ENCODE results near the gene DCDC2.
"Not testable (repeated sequence)": the region's sequence is repeated elsewhere in the genome, so short reads cannot be mapped to it uniquely, and the experiment has no call there.

The DCDC2 gene

DNA sequence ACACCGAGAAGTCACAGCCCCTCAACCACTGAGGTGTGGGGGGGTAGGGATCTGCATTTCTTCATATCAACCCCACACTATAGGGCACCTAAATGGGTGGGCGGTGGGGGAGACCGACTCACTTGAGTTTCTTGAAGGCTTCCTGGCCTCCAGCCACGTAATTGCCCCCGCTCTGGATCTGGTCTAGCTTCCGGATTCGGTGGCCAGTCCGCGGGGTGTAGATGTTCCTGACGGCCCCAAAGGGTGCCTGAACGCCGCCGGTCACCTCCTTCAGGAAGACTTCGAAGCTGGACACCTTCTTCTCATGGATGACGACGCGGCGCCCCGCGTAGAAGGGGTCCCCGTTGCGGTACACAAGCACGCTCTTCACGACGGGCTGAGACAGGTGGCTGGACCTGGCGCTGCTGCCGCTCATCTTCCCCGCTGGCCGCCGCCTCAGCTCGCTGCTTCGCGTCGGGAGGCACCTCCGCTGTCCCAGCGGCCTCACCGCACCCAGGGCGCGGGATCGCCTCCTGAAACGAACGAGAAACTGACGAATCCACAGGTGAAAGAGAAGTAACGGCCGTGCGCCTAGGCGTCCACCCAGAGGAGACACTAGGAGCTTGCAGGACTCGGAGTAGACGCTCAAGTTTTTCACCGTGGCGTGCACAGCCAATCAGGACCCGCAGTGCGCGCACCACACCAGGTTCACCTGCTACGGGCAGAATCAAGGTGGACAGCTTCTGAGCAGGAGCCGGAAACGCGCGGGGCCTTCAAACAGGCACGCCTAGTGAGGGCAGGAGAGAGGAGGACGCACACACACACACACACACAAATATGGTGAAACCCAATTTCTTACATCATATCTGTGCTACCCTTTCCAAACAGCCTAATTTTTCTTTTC, at the start of gene DCDC2:
Gene DCDC2, minus strand, starts transcription at position 724 of the 883 bp plus-strand sequence. Its CDS starts 309 bp downstream, at position 415.
- peak; percentile 81 for DNase-seq

DNA sequence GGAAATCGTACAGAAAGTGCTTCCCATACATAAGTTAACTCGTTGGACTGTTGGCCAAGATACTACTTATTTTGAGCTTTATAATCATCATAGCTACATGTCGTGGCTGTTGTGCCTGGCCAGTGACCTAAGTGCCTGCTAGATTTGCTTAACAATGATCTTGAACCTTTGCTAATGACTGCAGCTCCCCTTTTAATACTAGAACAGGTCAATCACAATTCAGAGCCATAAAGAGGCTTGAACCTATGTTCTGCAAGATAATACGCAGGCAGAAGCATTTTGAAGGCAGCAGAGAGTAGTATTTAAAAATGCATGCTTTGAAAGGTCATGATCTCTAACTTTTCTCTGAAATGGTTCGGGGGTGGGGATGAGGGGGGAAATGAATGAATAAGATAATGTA, 47.4 kb upstream of the DCDC2 start:
- DNase-seq, result no peak

- DNase-seq, result peak; percentile 32
Observed at GRCh38 chr6:24403501-24403824, 45.6 kb upstream of the DCDC2 start.

DNA sequence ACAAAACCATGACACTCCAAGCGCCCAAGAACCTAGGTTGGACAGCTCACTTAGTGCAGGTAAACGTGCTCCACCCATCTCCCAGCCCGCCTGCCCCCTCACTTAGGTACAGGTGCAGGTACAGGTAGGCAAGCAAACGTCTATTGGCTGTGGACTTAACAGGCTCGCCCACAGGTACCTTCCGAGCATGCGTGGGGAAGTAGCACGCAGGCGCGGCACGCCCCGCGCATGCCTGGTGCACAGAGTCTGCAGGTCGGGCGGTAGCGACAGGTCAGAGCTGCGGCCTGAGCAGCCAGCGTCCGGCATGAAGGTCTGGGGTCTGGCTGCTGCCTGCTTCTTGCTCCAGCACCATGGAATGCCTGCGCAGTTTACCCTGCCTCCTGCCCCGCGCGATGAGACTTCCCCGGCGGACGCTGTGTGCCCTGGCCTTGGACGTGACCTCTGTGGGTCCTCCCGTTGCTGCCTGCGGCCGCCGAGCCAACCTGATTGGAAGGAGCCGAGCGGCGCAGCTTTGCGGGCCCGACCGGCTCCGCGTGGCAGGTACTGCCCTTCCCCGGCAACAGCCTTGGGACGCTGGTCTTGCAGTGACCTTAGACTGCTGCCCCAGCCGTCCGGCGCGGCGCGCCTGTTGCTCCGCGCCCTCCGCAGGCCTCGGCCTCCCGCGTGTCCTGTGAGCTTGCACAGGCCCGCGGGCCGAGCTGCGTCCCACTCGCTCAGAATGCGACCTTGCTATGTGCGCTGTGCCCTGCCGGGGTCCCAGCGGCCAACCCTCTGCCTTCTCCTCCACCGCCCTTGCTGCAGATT, 45.0 kb upstream of the DCDC2 start, which contains the start of gene MRS2:
Gene MRS2, plus strand, starts transcription at position 240 of the 804 bp plus-strand sequence. Its CDS starts 111 bp downstream, at position 351.
- peak; percentile 98 for DNase-seq

DNA sequence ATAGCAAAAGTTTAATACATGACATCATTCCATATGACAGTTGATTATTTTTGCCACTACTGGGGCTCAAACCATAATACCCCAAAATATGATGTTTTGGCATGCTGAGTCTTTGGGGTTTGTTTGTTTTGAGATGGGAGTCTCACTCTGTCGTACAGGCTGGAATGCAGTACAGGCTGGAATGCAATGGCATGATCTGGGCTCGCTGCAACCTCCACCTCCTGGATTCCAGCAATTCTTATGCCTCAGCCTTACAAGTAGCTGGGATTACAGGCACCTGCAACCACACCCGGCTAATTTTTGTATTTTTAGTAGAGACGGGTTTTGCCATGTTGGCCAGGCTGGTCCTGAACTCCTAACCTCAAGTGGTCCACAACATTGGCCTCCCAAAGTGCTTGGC, 43.6 kb upstream of the DCDC2 start:
- no peak for DNase-seq

DNA sequence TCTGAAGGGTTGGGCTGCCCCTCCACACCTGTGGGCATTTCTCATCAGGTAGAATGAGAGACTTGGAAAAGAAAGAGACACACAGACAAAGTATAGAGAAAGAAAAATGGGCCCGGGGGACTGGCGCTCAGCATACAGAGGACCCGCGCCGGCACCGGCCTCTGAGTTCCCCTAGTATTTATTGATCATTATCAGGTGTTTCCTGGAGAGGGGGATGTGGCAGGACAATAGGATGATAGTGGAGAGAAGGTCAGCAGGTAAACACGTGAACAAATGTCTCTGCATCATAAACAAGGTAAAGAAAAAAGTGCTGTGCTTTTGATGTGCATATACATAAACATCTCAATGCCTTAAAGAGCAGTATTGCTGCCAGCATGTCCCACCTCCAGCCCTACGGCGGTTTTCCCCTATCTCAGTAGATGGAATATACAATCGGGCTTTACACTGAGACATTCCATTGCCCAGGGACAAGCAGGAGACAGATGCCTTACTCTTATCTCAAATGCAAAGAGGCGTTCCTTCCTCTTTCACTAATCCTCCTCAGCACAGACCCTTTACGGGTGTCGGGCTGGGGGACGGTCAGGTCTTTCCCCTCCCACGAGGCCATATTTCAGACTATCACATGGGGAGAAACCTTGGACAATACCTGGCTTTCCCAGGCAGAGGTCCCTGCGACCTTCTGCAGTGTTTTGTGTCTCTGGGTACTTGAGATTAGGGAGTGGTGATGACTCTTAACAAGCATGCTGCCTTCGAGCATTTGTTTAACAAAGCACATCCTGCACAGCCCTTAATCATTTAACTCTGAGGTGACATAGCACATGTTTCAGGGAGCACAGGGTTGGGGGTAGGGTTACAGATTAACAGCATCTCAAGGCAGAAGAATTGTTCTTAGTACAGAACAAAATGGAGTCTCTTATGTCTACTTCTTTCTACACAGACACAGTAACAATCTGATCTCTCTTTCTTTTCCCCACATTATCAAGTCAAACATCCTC, 42.5 kb upstream of the DCDC2 start:
- DNase-seq, result not testable (repeated sequence)

- no peak for DNase-seq
Observed at GRCh38 chr6:24397631-24398030, 39.8 kb upstream of the DCDC2 start.

DNA sequence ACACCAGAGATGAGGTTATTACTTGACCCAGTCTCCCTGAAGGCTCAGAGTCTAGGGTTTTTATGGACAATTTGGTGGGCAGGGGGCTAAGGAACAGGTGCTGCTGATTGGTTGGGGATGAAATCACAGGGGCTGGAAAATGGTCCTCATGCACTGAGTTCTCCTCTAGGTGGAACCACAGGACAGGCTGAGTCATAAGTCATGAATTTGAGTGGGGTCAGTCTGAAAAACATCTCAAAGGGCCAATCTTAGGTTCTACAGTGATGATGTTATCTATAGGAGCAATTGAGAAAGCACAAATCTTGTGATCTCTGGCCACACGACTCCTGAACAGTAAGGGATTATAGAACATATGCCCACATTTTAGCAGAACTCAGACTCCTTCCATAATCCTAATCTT, 39.0 kb upstream of the DCDC2 start:
- DNase-seq, result no peak

DNA sequence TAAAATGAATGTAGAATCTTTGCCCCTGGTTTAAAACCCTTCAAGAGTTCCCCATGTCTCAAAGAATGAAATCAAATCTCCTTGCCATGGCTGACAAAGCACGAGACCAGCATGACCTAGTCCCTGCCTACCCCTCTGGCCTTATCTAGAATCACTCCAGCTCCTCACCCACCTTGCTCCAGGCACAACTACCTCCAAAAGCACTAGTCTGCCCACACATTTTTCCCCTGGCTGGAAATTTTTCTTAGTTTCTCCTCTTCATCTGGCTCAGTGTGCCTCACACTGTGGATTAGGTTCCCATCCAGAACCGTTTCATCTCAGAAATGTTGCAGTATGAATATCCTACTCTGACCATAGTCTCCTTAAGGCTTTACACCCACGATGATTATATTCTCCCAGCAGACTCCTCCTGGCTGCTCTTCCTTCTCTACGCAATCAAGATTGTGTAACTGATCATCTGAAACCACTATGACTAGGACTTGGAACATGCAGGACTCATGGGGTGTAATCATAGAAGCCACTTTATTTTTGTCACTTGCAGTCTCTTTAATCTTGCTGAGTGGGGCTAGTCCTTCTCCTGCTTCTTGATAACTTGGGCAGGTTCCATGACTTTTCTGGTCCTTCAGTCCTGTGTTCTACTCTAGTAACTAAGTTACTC, 37.0 kb upstream of the DCDC2 start:
- no peak for DNase-seq

DNA sequence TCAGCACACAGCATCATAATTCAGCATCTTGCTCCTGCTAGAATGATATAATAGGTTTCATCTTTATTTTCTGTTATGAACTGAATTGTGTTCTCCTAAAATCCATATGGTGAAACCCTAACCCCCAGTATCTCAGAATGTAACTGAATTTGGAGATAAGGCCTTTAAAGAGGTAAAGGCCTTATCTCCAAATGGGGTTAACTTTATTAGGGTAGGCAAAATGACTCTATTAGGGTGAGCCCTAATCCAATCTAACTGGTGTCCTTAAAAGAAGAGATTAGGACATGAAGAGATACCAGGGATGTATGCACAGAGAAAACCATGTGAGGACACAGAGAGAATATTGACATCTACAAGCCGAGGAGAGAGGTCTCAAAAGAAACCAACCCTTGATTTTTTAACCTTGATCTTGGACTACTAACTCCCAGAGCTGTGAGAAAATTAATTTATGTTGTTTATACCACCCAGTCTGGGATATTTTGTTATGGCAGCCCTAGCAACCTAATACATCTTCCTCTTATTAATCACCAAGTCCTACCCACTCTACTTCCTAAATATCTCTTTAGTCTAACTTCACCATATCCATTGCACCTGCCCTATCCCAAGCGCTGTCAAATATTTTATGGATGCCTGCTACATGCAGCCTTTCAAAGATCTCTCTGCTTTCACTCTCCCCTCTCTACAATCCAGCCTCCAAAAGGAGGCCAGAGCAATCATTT, 36.4 kb upstream of the DCDC2 start:
- DNase-seq, result no peak

- no peak for DNase-seq
Observed at GRCh38 chr6:24391756-24392405, 34.0 kb upstream of the DCDC2 start.

GRCh38 chr6:24391208-24391607, 33.3 kb upstream of the DCDC2 start:
- DNase-seq, result no peak

DNA sequence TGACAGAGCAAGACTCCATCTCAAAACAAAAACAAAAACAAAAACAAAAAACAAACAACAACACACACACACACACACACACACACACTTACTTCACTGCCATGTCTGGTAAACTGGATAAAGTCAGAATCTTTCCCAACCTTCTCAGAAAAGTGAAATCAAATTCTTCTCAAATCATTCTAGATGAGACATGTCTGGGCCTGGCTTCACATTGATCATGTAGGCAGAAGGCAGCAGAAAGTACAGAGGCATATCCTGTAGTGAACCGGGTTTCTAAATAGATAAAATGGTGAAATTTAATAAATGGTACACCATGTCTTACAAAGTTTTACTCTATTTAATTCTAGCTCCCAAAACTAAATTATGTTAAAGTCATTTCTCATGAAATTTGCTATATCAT, 30.0 kb upstream of the DCDC2 start:
- DNase-seq, result no peak

GRCh38 chr6:24385536-24386269, 27.8 kb upstream of the DCDC2 start:
- DNase-seq, result no peak

DNA sequence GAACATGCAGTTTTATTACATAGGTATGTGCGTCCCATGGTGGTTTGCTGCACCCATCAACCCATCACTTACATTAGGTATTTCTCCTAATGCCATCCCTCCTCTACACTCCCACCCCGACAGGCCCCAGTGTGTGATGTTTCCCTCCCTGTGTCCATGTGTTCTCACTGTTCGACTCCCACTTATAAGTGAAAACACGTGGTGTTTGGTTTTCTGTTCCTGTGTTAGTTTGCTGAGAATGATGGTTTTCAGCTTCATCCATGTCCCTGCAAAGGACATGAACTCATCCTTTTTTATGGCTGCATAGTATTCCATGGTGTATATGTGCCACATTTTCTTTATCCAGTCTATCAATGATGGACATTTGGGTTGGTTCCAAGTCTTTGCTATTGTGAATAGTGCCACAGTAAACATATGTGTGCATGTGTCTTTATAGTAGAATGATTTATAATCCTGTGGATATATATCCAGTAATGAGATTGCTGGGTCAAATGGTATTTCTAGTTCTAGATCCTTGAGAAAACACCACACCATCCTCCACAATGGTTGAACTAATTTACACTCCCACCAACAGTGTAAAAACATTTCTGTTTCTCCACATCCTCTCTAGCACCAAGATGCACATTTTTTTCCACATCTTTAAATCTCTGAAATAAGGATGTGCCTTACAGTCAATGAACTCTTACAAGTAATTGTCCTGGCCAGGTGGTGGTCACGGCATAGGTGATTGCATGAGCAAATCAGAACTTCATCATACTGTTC, 26.7 kb upstream of the DCDC2 start:
- DNase-seq, result not testable (repeated sequence)

DNA sequence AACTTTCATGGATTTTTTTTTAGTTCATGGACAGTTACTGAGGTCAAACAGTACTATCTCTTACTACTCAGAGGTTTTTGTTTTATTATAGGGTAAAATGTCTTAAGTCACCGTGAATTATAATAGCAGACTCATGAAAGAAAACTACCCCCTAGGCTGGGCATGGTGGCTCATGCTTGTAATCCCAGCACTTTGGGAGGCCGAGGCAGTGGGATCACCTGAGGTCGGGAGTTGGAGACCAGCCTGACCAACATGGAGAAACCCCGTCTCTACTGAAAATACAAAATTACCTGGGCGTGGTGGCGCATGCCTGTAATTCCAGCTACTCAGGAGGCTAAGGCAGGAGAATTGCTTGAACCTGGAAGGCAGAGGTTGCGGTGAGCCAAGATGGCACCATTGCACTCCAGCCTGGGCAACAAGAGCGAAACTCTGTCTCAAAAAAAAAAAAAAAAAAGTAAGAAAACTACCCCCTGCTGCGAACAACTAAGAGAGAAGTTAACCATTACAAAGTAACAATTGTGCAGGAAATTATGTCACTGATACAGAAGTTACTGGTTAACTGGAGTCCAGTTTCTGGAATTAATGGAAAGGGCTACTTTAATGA, 25.1 kb upstream of the DCDC2 start:
- not testable (repeated sequence) for DNase-seq

DNA sequence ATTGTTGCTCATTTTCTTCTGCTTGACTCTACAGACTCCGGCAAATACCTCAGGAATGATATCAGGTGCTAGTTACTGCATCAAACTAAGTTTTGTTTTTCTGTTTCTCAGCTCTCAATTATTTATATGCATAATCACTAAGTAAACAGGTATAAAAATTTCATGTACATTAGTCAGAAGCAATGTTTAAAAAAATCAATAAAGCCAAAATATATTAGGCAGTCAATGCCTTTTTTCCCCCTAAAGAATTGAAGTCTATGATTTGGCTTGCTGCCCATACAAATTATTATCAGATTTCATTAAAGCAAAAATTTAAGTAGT, 24.3 kb upstream of the DCDC2 start:
- no peak for DNase-seq

- no peak for DNase-seq
Observed at GRCh38 chr6:24381476-24382219, 23.8 kb upstream of the DCDC2 start.
